NCI-H1436 (cell line): Measurements from ENCODE around the gene MEX3C.

ENCODE experiments used
- DNase-seq: peaks from one replicate; lab custom pipeline; 2025; lab: John Stamatoyannopoulos, UW

Gene MEX3C

DNA sequence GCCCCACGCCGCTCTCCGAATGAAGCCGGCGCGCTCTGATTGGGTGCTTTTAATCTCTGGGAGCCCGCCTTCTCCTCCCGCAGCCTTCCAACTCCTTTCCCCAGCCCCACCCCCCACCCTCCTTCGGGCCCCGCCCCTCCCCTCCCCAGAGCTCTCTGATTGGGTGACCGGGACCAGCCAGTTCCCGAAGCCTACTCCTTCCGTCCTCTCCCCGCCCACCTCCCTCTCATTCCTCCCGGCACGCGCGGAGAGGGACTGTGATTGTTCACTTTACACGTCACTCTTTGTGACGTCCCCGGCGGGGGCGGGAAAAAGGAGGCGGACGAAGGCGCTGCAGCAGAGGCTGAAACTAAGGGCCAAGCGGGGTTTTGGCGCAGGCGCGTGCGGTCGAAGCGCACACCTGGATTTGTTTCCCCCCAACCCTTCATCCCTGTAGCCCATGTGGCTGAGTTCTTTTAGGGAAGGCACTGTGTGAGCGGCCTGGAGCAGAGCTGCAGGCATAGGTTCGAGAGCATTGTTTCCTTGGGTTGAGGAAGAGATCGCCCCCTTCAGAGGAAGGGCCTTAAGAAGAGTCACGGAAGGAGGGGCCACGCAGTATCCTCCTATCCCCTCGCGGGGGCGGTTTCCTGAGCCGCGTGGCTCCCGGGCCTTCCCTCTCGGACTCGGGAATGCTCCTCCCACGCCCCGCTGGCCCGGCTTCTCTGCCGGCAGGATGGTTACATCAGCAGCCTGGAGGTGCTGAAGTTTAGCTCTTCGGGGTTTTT, at the start of gene MEX3C:
Gene MEX3C (minus strand): TSS at position 21 of the 764 bp plus-strand sequence. CDS start 361 bp downstream, outside the sequence.
- DNase-seq: peak; percentile 99

DNA sequence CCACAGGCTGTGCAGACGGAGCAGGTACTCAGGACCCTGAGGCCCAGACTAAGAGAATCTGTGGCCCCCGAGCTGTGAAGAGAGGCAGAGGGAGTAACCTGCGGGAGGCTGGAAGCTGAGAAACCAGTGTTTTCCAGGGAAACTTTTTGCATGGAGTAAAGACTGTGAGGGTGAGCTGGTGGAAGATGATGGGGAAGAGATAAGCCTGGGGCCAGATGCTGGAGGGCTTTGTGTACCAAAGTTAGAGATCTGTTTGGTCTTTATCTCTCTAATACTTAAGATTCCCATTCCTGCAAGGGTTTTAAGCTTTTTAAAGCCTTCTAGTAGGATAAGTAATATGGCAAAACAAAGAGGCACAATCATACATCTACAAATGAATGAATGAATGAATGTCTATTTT, 43.7 kb upstream of the MEX3C start:
- no peak for DNase-seq

DNA sequence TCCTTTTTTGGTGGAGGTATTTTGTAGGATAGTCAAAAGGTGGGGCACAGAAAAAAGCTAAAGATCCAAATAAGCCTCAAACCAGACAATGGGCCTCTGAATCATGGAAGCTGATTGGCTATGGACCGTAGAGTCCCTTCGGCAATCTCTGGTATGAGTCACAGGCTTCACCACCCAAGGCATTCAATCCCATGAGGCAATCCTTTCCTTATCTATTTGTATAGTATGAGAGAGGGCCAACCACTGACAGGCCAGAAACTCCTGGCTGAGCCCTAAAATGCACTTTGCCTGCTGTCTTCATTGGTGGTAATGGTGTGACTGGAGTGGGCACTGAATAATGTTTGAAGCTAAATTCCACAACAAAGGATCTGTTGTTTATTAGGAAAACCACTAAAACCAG, 38.7 kb upstream of the MEX3C start:
- no peak for DNase-seq

DNA sequence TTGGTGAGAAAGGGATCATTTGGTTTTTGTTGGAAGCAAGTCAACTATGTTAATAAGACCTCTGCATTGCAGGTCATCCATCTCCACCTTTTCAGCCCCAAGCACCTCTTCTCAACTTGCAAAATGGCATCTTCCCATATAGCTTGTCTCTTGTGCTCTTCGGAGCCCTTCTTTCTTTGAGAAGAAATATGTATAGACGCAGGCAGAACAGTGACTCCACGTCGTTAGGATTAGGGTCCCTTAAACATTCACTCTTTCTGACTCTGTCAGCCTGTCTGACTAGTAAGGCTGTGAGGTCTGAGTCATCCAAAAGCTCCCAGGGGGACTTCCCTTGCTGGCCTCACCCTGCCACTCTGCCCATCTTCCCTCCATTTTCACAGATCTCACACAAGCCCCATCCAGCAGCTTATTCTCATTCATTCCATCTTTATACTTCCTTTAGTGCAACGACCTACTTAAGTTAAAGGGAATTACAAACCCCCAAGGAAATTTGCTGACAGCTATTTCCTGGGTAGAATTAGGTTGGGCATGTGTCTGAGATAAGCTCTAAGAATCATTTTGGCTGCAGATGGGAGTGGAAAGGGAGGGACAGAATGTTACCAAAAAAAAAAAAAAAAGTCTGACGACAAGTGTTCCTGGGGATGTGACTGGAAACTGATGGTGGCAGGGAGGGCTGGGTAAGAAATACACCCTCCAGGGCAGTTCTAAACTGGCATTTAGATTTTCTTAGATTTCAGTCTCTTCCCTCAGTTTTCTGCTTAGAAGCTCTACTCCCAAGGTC, 37.7 kb upstream of the MEX3C start:
- no peak for DNase-seq

DNA sequence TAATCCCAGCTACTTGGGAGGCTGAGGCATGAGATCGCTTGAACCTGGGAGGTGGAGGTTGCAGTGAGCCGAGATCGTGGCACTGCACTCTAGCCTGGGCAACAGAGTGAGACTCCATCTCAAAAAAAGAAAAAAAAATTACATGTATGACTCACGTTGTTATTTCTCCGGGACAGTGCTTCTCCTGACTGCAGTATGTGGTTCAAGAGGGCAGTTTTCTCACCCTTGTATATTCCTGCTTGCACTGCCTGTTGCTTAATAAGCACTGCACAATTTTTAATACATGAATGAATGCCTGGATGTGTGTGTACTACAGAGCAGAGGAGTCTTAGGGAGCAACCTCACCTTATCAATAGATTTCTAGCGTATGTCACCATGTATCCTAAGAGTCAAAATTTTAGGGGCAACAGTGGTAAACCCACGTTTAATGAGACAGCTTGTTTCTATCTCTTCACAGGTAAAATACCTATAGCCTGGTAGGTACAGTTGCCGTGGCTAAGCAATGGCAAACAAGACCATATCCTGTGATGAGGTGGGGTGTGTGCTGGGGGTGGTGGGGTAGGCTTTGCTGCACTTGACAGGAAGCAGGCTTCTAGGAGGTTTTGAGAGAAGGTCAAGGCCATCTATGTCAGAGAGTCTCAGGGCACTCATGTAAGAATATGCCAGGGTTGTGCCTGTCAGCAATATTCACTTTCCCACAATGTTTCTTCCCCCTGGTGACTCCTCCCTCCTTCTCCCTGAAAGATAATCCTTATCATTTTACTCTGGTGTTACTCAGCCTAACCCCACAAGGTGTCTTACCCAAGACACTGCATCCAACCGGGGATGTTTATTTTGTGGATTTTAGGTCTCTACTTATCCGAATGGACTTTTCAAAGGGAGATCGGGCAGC, 36.9 kb upstream of the MEX3C start:
- DNase-seq: no peak

DNA sequence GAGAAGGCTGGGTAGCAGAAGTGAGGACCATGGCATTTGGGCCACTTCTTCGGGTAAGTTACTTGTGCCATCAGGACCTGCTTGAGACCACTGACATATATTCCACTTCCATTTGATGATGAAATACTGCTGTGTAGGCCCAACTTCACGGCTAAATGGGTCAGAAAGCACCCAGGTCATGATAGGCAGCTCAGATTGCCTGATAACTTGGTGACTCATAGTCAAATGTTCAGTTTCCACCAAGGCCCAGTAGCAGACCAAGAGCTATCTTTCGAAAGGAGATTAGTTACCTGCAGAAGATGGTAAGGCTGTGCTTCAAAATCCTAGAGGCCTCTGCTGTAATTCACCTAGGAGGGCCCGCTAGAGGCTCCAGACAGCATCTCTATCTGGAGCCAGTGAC, 31.8 kb upstream of the MEX3C start:
- DNase-seq: no peak

DNA sequence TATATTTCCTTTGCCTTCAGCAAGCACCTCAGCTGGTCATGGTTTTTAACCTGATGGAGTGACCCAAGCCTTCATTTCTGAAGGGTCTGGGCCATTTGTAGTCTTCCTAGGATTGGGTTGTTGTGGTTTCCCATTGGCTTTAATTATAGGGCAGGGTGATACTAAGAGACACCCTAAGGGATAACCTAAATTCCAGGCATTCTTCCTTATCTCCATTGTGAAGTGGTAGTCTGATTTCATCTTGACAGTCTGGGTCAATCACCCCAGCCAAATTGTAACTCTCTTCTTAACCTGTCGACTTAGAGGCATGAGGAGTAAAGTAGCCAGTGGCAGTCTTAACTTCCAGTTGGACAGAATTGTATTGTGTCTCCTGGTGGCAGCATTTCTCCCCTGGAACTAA, 30.2 kb upstream of the MEX3C start:
- DNase-seq: no peak

DNA sequence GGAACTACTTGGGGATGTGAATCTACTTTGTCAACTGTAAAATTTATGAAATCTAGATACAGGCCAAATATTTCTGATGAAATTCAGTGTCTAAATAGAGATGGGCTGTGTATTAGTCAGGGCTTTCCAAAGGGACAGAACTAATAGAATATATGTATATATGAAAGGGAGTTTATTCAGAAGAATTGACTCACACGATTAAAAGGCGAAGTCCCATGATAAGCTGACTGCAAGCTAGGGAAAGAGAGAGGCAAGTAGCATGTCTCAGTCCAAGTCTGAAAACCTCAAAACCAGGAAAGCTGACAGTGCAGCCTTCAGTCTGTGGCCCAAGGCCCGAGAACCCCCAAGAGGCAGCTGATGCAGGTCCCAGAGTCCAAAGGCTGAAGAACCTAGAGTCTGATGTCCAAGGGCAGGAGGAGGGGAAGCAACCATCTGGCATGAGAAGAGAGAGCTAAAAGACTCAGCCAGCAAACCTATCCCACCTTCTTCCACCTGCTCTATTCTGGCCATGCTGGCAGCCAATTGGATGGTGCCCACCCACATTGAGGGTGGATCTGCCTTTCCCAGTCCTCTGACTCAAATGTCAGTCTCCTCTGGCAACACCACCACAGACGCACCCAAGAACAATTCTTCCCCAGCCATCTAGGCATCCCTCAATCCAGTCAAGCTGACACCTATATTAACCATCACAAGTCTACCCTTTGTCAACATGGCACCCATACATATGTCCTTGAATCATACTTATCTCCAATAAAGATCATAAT, 29.3 kb upstream of the MEX3C start:
- no peak for DNase-seq

DNA sequence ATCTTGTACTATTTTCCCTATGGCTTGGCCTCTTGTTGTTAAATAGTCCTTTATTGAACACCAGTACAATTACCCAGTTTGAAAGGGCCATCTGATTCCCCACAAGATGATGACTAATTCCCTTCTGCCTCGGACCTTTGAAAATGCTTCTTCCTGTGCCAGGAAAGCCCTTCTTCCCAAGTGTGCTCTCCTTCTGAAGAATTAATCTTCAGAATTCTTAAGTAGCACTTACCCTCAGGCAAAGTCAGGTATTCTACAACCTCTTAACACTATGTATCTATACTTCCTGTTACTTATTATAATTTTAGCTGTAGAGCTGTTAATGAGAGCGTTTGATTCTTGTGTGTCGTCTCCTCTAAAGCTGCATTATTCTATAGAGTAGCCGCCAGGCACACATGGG, 28.6 kb upstream of the MEX3C start:
- DNase-seq: no peak

DNA sequence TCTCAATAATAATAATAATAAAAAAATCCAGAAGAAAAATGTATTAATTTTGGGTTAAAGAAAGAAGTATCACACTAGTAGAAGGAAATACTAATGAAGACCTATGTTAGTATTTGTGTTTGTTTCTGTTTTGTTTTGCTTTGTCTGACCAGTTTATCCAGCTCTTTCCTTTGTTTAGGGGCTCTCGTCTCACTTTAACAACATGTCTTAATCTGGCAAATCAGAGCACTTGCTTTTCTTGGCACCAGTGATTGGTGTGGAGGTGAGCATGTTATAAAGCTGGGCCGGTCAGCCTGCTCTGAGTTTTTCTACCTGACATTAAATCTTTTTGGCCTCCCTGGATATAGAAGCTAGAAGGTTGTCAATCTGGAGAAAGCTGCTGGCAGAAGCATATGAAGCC, 15.1 kb upstream of the MEX3C start:
- DNase-seq: no peak

DNA sequence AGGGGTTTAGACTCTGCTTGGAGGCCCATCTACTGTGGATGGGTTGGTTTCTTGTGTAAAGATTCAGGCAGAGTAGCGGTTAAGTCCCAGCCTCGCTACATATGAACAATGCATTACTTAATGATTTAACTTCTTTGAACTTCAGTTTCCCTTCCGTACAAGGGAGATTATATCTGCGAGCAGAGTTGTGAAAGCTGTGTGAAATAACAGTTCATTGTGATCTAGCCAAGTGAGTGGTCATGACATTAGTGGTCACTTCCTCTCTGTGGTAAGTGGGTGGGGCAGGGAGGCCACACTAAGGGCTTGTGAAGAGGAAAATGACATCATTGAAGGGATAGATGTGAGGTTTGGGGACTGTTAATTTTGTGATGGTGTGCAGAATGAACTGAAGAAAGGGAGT, 14.1 kb upstream of the MEX3C start:
- DNase-seq: no peak

DNA sequence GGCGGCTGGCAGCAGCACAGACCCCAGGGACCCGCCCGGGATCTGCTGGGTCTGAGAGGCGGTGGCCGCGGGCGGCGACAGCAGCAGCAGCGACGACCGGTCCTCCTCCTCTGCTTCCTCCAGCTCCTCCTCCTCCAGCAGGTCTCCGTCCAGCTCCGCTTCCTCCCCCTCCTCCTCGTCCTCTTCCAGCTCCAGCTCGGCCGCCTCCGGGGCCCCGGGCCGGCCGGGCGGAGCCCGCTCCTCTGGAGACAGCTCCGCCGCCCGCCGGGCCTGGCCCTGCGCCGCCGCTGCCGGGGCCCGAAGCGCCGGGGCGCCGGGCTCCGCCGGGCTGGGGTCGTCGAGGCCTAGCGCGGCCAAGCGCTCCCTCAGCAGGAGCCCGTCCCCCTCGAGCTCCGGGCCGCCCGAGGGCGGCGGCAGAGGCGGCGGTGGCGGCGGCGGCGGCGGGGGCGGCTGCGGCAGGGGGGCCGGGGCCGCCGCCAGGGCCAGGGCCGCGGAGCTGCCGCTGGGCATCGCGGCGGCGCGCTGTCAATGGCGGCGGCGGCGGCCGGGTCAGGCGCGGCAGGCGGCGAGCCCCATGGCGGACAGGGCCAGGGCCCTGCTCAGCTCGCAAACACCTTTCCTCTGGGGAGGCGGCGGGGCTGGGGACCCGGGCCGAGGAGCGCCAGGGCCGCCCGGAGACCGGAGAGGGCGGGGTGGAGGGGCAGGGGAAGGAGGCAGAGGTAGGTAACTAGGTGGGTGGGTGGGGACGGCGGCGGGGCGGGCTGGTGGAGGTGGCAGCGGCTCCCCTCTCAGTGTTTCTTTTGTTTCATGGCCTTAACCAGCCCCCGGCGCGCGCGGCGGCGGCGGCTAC, 445 bp downstream of the MEX3C start:
- no peak for DNase-seq

DNA sequence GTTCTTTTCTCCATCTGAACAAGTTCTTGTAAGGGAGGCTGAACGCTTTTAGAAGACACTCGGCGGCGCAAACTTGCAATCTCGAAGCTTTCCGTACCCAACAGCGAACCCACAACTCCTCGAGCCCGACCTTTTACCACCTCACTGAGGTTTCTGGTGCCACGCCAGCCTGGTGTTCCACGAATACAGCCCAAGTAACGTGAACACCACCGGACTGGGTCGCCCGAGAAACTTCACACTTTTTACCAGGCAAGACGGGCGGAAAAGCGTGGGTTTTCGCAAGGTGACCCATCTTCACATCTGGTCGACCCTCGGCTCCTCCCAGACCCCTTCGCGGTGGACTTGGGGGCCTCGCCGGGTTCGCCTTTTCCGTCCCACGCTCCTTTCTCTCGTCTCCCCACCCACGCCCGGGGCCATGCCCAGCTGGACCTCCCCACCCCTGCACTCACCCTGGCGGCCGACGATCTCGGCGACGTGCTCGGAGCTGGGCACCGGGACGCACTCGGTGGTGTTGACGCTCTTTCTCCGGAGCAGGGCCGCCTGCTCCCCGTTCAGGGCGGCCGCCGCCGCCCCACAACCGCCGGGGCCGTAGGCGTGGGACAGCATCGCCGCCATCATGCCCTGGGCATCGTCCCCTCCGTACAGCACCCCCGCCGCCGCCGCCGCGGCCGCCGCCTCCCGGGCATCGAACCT, 1.2 kb downstream of the MEX3C start:
- no peak for DNase-seq

DNA sequence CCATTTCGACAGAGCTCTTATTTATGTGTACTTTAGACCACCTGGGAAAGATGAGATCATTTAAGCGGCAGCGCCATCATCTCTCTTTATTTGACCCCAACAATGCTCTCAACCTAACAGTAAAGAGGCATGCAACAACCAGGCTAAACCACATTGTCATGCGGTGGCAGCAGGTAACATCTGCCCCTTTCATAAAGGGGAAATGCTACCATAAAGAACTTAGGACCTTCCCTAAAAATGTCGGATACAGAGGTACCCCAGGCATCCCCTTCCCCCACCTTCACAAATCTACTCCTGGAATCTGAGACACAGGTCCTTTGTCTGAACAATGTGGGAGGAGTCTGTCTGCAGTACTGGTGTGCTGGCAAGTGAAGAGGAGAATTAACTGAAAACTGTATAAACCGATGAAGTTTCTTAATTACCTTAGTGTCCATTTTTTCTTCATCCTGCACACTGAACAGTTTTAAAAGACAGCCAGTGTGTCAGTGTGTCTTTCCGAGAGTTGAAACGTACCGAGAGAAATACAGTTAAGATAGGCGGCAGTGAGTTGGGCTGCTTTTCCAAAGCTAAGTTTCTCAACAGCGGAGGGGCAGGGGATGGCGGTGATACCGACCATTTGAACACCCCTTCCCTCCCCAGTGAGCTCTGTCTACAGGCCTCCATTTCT, 1.9 kb downstream of the MEX3C start:
- DNase-seq: peak; percentile 31

DNA sequence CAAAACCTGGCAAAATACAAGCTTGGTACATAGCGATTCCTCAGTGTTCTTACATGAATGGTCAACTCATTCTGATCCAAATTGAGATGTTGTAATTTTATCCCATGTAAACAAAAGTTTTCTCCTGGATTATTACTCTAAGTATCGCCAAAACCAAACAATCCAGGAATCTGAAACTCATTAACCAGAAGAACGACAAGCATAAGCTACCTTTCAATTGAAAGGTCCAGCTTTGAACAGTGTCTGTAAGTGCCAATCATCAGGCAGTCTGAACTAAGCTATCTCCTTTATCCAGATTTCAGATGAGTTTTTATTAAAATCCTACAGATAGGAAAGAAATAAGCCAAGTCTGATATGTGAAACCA, 2.4 kb downstream of the MEX3C start:
- no peak for DNase-seq

DNA sequence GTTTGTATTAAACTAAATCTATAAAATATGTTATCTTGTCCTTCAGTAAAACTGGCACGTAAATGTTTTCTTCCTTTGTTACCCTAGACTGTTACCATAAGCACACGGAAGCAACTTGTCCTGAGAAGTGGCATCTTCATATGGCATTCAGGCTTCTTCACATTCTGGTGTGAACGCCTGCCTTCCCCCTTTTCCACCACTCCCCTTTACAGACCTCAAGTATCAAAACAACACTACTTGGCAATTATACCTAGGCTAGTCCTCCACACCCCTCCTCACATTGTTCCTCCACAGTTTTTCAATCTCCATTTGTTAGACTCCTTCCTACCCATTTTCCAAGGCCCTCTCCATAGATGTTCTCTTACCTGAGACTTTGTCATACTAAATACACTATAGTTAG, 2.9 kb downstream of the MEX3C start:
- no peak for DNase-seq

DNA sequence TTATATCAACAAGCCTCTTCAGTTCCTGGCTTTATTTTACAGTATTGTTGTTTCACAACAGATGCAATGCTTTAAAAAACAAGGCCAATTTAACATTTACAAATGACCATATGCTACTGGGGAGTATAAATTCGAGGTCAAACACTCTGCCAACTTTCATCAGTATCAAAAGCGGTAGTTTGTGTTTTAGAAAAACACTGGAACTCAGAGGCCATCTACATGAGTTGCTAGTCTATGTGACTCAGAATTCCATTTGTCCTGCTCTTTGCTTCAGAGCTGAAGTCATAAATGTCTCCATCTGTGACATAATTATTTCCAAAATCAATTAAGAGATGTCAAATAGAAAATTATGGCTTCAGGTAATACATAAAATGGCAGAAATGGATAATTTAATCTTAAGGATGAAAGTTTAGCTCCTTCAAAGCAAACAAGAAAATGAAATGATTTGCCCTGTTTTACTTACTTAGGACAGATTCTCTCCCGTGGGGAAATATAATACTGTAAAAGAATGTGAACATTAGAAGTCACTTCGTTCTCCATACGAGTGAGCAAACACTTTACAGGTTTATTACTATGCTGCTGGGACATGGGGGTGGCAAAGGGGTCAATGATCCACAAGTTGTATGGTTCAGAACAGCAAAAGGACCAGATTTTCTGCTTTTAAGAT, 3.7 kb downstream of the MEX3C start:
- no peak for DNase-seq

DNA sequence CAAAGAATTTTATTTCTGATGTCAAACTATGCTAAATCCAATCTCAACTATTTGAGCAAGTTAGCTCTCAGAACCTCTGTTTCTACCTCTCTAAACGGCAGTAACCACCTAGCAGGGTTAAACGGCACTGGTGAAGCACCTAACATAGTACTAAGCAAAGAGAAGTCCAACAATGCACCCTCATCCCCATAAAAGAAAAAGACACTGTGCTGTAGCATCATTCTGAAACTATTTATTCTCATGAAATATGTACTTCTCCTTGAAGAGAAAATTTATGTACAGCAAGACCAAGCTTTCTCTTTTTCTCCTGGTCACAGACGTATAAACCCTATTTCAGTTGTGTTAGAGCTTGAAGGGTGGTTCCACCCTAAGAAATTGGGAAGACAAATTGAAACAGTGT, 4.8 kb downstream of the MEX3C start:
- DNase-seq: no peak

DNA sequence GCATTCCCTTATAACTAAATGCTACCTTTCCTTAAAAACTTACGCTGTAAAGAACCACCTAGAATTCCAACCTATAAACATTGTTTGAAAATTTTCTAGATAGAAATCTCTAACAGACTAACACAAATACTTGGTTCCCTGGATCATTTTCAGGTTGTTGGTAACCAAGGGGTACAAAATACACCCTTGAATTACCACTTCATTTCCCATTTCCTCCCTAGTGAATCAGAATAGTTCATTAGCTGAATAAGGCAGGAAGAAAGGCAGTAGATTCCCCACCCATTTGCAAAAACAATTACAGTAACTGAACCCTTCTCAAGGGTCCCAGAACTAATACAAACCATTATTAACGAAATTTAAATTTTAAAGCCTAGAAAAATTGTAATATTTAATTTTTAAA, 5.5 kb downstream of the MEX3C start:
- peak; percentile 6 for DNase-seq
